ENCODE measurements around the gene RAB10.

Gene RAB10

DNA sequence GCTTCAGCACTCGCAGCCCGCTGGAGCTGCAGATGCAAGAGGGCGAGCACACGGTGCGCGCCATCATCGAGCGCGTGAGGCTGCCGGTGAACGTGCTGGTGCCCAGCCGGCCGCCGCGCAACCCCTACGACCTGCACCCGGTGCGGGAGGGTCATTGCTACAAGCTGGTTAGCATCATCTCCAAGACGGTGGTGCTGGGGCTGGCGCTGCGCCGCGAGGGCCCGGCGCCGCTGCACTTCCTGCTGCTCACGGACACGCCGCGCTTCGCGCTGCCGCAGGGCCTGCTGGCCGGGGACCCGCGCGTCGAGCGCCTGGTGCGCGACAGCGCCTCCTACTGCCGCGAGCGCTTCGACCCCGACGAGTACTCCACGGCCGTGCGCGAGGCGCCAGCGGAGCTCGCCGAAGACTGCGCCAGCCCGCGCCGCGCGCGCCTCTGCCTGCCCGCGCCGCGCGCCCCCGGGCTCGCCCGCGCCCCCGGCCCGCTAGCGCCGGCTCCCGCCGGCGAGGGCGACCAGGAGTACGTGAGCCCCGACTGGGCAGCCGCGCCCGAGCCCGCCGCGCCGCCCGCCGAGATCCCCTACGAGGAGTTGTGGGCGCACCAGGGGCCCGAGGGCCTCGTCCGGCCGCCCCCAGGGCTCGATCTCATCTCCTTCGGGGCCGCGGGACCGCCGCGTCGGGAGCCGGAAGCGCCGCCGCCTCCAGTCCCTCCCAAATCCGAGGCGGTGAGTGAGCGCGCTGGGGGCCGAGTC is 150.8 kb downstream of the RAB10 start:
- peak; percentile 35 for DNase-seq

GRCh38 chr2:26185304-26185928 is 151.5 kb downstream of the RAB10 start:
- no peak for DNase-seq

DNA sequence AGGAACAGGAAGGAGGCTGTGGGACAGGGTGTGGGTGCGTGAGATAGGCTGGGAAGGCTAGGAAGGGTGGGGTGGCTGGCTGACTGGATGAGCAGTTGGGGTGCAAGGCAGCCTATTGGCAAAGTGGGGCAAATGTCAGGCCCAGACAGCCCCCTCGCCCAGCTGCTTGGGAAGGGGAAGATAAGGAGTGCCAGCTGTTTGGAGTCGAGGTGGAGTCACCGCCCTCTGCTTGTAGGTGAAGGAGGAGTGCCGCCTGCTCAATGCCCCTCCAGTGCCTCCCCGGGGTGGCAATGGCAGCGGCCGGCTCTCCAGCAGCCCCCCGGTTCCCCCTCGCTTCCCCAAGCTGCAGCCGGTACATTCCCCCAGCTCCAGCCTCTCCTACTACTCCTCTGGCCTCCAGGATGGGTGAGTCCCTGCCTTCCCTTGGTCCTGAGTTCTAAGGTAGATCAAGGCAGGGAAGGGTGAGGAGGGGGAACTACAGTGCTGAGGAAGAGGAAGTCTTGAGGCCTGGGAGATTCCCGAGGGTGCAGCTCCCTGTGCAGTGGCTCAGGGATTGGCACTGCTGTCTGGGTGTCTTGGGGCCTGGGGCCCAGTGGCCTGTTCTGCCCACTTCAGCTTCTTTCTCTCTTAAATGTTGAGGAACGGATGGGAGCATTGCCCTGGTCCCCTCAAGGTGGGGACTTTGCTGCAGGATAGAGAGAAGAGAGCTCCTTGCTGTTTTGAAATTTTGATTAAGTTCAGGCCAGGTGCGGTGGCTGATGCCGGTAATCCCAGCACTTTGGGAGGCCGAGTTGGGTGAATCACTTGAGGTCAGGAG is 152.3 kb downstream of the RAB10 start:
- DNase-seq: no peak

Measured in DMS153 (cell line).